ENCODE data around the gene CNTFR. TPM values are rescaled to one million over a fixed set of nuclear protein-coding genes. Genes with fewer than 3 reads are reported as not detected.

Gene CNTFR
- total and polyA plus RNA-seq, 3 experiments from 2014 or later, result not detected

DNA sequence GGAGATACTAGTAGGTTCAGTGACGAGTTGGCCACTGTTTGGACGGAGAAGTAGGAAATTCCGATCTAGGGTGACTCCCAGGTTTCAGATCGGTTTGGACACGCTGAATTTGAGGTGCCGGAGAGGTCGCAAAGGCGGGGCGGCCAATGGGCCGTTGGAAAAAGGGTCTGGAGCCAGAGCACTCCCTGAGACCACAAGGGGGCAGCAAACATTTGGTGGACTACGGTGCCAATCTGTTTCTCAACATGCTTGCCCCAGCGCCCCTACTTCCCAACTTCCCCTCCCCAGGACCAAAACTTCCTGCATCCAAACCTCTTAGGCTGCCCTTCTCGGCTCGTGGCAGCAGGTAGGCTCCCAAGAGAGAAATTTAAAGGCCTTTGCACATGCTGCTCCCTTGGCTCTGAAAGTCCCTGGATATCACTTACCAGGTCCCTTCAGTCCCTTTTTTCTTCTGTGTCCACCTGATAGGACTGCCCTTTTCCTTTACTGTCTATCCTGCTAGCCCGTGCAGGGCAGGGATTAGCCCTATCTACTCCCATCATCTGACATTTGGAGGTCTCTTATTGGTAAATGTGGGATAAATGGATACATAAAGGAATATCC is 23.4 kb upstream of the CNTFR start:
- H3K27ac Mint-ChIP-seq, result peak overlapping the region; percentile 3 to 95 (median 92)
- H3K9me3 Mint-ChIP-seq, result no peaks in the 10 kb centered on the region
- Histone ChIP-seq H3K27me3 (ENCODE audit: insufficient read depth, low read length, poor library complexity, severe bottlenecking) (no peaks in the 10 kb centered on the region), H3K4me1 (ENCODE audit: insufficient read depth, low read length) (peaks cover 22% of the 10 kb centered on the region), H3K27ac (ENCODE audit: low read depth, low read length) (peak overlapping the region; percentile 85), H3K36me3 (ENCODE audit: insufficient read depth, low read length) (peaks cover 14% of the 10 kb centered on the region), H3K4me3 (ENCODE audit: low read length) (peak overlapping the region; percentile 90), H3K9me3 (ENCODE audit: low read length) (no peaks in the 10 kb centered on the region)
- ChIA-PET POLR2A (interaction anchor here (0.6 to 1.1 kb wide), 5 partner anchors 7 to 34 kb away, joined by 3 to 13 read pairs (median 4); partner anchors contain the start of genes DCTN3, GALT and SIGMAR1), CTCF (interaction anchor here (0.7 to 2.7 kb wide), 19 partner anchors 8 to 612 kb away, joined by 3 to 29 read pairs (median 6); partner anchors contain the start of genes CCL27, DCTN3, GALT and IL11RA)
- peaks cover 22 to 32% (median 26%) of the 10 kb centered on the region in 3 donors for H3K4me1 Mint-ChIP-seq
- H3K36me3 Mint-ChIP-seq, result peaks cover 4 to 55% (median 14%) of the 10 kb centered on the region in 3 donors
- peak overlapping the region; percentile 85 to 94 (median 88) for H3K4me3 Mint-ChIP-seq
- H3K27me3 Mint-ChIP-seq, result peaks cover 0 to 2% of the 10 kb centered on the region in 2 donors
- peak; percentile 61 to 75 (median 63) for DNase-seq

GRCh38 chr9:34611811-34612787 is 22.6 kb upstream of the CNTFR start, which contains the start of gene RPP25L:
RPP25L (minus strand) TSS chr9:34612097; CDS start chr9:34611296, 801 bp downstream.
- Mint-ChIP-seq H3K9me3 (no peaks in the 10 kb centered on the region), H3K36me3 (peaks cover 0 to 47% (median 12%) of the 10 kb centered on the region in 3 donors), H3K4me3 (peak within 1 kb of the TSS; percentile 85 to 94 (median 88)), H3K27me3 (peaks cover 0 to 2% of the 10 kb centered on the region in 2 donors), H3K4me1 (peaks cover 22 to 32% (median 26%) of the 10 kb centered on the region in 3 donors), H3K27ac (peak within 1 kb of the TSS; percentile 88 to 99 (median 93))
- Histone ChIP-seq H3K9me3 (ENCODE audit: low read length) (no peaks in the 10 kb centered on the region), H3K27me3 (ENCODE audit: insufficient read depth, low read length, poor library complexity, severe bottlenecking) (no peaks in the 10 kb centered on the region), H3K4me1 (ENCODE audit: insufficient read depth, low read length) (peaks cover 22% of the 10 kb centered on the region), H3K27ac (ENCODE audit: low read depth, low read length) (peak within 1 kb of the TSS; percentile 85), H3K4me3 (ENCODE audit: low read length) (peak within 1 kb of the TSS; percentile 90), H3K36me3 (ENCODE audit: insufficient read depth, low read length) (peaks cover 6% of the 10 kb centered on the region)
- ChIA-PET CTCF (interaction anchor here (0.6 to 1.9 kb wide), 14 partner anchors 8 to 233 kb away, joined by 3 to 29 read pairs (median 6); partner anchors contain the start of genes CCL27, DCTN3, GALT and SIGMAR1), POLR2A (interaction anchor here (0.6 to 1.6 kb wide), 8 partner anchors 8 to 53 kb away, joined by 3 to 13 read pairs (median 5); partner anchors contain the start of genes DCTN3, GALT and SIGMAR1)
- DNase-seq, result peak; percentile 79 to 88 (median 86)

DNA sequence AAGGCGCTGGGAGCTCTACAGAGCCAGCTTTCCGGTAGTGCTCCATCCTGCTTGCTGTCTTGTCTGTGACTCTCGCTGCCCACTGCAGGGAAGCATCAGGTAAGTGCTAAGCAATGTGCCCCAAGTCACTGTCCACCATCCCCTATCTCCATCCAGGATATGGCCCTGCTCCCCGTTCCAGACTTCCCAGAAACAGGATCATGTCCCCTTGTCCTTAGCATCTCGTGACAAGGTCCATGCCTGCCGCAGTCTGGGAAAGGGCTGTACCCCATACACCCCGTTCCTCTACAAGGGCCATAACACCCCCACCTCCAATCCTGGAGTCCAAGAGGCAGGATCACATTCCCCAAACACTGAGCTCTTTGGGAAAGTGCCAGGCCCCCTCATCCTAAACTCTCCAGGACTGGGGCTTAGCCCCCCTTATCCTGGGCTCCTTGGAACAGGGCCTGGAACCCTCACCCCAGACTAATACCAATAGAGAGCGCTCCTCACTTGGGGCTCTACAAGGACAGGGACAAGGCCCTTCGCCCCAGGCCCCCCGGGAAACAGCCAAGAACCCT is 21.8 kb upstream of the CNTFR start:
- peak overlapping the region; percentile 90 for H3K4me3 ChIP-seq (ENCODE audit: low read length)
- no peaks in the 10 kb centered on the region for H3K27me3 ChIP-seq (ENCODE audit: insufficient read depth, low read length, poor library complexity, severe bottlenecking)
- H3K27ac ChIP-seq (ENCODE audit: low read depth, low read length), result peak overlapping the region; percentile 85
- Mint-ChIP-seq H3K9me3 (no peaks in the 10 kb centered on the region), H3K36me3 (peaks cover 0 to 40% (median 7%) of the 10 kb centered on the region in 3 donors), H3K27me3 (peaks cover 0 to 2% of the 10 kb centered on the region in 2 donors), H3K4me1 (peaks cover 22 to 32% (median 26%) of the 10 kb centered on the region in 3 donors), H3K4me3 (peak overlapping the region; percentile 85 to 94 (median 88)), H3K27ac (peak overlapping the region; percentile 88 to 99 (median 93))
- DNase-seq, result peak in 1 of 5 donors; percentile 17
- ChIA-PET POLR2A (interaction anchor here (0.6 to 1.6 kb wide), 5 partner anchors 9 to 50 kb away, joined by 3 to 7 read pairs (median 5); partner anchors contain the start of genes DCTN3, GALT and SIGMAR1), CTCF (interaction anchor here (0.6 to 1.9 kb wide), 5 partner anchors 9 to 232 kb away, joined by 3 to 29 read pairs (median 6); partner anchors contain the start of gene DCTN3)
- H3K36me3 ChIP-seq (ENCODE audit: insufficient read depth, low read length), result peaks cover 3% of the 10 kb centered on the region
- H3K9me3 ChIP-seq (ENCODE audit: low read length), result no peaks in the 10 kb centered on the region
- peaks cover 22% of the 10 kb centered on the region for H3K4me1 ChIP-seq (ENCODE audit: insufficient read depth, low read length)

GRCh38 chr9:34610434-34611206 is 21.1 kb upstream of the CNTFR start:
- Histone ChIP-seq H3K4me1 (ENCODE audit: insufficient read depth, low read length) (peaks cover 22% of the 10 kb centered on the region), H3K27ac (ENCODE audit: low read depth, low read length) (no peak overlapping the region), H3K9me3 (ENCODE audit: low read length) (no peaks in the 10 kb centered on the region), H3K4me3 (ENCODE audit: low read length) (peak overlapping the region; percentile 90), H3K36me3 (ENCODE audit: insufficient read depth, low read length) (no peaks in the 10 kb centered on the region), H3K27me3 (ENCODE audit: insufficient read depth, low read length, poor library complexity, severe bottlenecking) (no peaks in the 10 kb centered on the region)
- Mint-ChIP-seq H3K4me3 (peak overlapping the region in 6 of 7 donors; percentile 65 to 94 (median 86)), H3K27me3 (peaks cover 0 to 2% of the 10 kb centered on the region in 2 donors), H3K27ac (peak overlapping the region in 5 of 8 donors; percentile 48 to 95 (median 81)), H3K4me1 (peaks cover 22 to 32% (median 26%) of the 10 kb centered on the region in 3 donors), H3K9me3 (no peaks in the 10 kb centered on the region), H3K36me3 (peaks cover 0 to 33% (median 4%) of the 10 kb centered on the region in 3 donors)
- ChIA-PET POLR2A (interaction anchor here (0.6 to 1.6 kb wide), 5 partner anchors 10 to 51 kb away, joined by 3 to 7 read pairs (median 5); partner anchors contain the start of genes DCTN3, GALT and SIGMAR1), CTCF (interaction anchor here (0.6 to 1.9 kb wide), 5 partner anchors 10 to 232 kb away, joined by 3 to 29 read pairs (median 6); partner anchors contain the start of gene DCTN3)
- no peak for DNase-seq

DNA sequence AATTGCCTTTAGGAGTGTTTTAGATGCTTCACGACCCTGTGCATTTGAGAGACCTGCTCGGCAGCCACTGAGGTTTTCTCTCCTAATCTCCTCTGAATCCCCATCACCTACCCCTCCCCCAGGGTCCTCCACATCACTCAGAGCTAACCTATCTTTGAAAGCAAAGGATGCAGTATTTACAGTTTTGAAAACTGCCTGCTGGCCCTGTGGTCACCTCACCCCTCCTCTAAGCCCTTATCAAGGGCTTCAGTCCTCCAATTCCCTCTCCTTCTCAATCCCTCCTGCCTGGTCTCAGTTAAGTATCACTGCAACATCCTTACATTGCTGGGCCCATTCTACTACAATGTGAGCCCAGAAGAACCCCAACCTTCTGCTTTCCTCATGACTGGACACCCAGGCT is 17.8 kb upstream of the CNTFR start:
- CTCF ChIA-PET, result interaction anchor here (1.3 to 6.9 kb wide), 3 partner anchors 10 to 27 kb away, joined by 7 to 47 read pairs (median 7); no protein-coding TSS in a partner anchor
- no peak for DNase-seq
- peaks cover 14 to 23% (median 20%) of the 10 kb centered on the region in 3 donors for H3K4me1 Mint-ChIP-seq
- no peaks in the 10 kb centered on the region for H3K27me3 ChIP-seq (ENCODE audit: insufficient read depth, low read length, poor library complexity, severe bottlenecking)
- H3K27ac ChIP-seq (ENCODE audit: low read depth, low read length), result no peak overlapping the region
- POLR2A ChIA-PET, result no interaction called here
- peaks cover 0 to 11% (median 4%) of the 10 kb centered on the region in 3 donors for H3K36me3 Mint-ChIP-seq
- H3K9me3 Mint-ChIP-seq, result no peaks in the 10 kb centered on the region
- no peaks in the 10 kb centered on the region for H3K36me3 ChIP-seq (ENCODE audit: insufficient read depth, low read length)
- no peaks in the 10 kb centered on the region for H3K27me3 Mint-ChIP-seq
- H3K4me1 ChIP-seq (ENCODE audit: insufficient read depth, low read length), result peaks cover 13% of the 10 kb centered on the region
- H3K9me3 ChIP-seq (ENCODE audit: low read length), result no peaks in the 10 kb centered on the region
- no peak overlapping the region for H3K27ac Mint-ChIP-seq
- H3K4me3 ChIP-seq (ENCODE audit: low read length), result no peak overlapping the region
- no peak overlapping the region for H3K4me3 Mint-ChIP-seq

DNA sequence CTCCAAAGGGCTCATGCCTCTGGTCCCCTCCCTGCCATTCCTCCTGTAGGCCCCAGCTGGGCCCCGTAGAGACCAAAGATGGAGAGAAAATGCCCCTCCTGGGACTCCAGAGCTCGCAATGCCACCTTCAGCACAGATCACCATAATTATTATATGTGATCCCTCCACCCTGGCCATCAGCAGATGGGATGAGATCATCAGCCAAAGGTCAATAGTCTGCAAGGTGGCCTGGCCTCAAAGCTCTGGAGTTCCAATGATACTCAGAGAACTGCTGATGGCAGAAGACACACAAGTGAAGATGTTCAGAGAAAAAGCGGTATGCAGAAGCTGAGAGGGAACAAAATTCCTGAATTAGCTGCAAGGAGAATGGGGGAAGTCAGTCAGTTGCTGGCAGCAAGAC is 17.4 kb upstream of the CNTFR start:
- peaks cover 11% of the 10 kb centered on the region for H3K4me1 ChIP-seq (ENCODE audit: insufficient read depth, low read length)
- H3K27ac Mint-ChIP-seq, result no peak overlapping the region
- H3K9me3 Mint-ChIP-seq, result no peaks in the 10 kb centered on the region
- no peak for DNase-seq
- peaks cover 0 to 9% (median 4%) of the 10 kb centered on the region in 3 donors for H3K36me3 Mint-ChIP-seq
- H3K9me3 ChIP-seq (ENCODE audit: low read length), result no peaks in the 10 kb centered on the region
- H3K27ac ChIP-seq (ENCODE audit: low read depth, low read length), result no peak overlapping the region
- H3K4me3 Mint-ChIP-seq, result no peak overlapping the region
- H3K27me3 ChIP-seq (ENCODE audit: insufficient read depth, low read length, poor library complexity, severe bottlenecking), result no peaks in the 10 kb centered on the region
- ChIA-PET CTCF (interaction anchor here (1.3 to 6.9 kb wide), 3 partner anchors 11 to 27 kb away, joined by 7 to 47 read pairs (median 7); no protein-coding TSS in a partner anchor), POLR2A (no interaction called here)
- H3K4me1 Mint-ChIP-seq, result peaks cover 13 to 21% (median 17%) of the 10 kb centered on the region in 3 donors
- H3K36me3 ChIP-seq (ENCODE audit: insufficient read depth, low read length), result no peaks in the 10 kb centered on the region
- H3K27me3 Mint-ChIP-seq, result no peaks in the 10 kb centered on the region
- H3K4me3 ChIP-seq (ENCODE audit: low read length), result no peak overlapping the region

Data from CD8-positive, alpha-beta memory T cell (primary cell).